Neural cell (in vitro differentiated cells): ENCODE results near the gene DSCAML1.

ENCODE experiments used
- EP300 ChIP-seq: fragments of 450-650 bp; conservative IDR thresholded peaks from 2 replicates; pipeline ENCODE4 v1.6.1; 2014; ENCODE audit warnings: antibody characterized with exemption, mild to moderate bottlenecking, moderate library complexity; ENCODE audit not compliant: poor library complexity, severe bottlenecking
- EZH2 ChIP-seq: fragments of 200-600, 300-800 bp; shearing (Covaris generic), sonication (generic); IDR thresholded peaks from 2 replicates; pipeline ENCODE4 v1.6.1; 2014; ENCODE audit warnings: antibody characterized with exemption, low read length, borderline replicate concordance, mild to moderate bottlenecking; ENCODE audit not compliant: insufficient read depth, poor library complexity, severe bottlenecking
- POLR2AphosphoS5 ChIP-seq: IDR thresholded peaks from 2 replicates; pipeline ENCODE4 v1.6.1; 2012
- RAD21 ChIP-seq: fragments of 450-650 bp; conservative IDR thresholded peaks from 2 replicates; pipeline ENCODE4 v1.6.1; 2014; ENCODE audit warnings: antibody characterized with exemption, mild to moderate bottlenecking, moderate library complexity
- SMC3 ChIP-seq: fragments of 450-650 bp; conservative IDR thresholded peaks from 2 replicates; pipeline ENCODE4 v1.6.1; 2014; ENCODE audit warnings: antibody characterized with exemption, mild to moderate bottlenecking, moderate library complexity; ENCODE audit not compliant: poor library complexity
- TAF1 ChIP-seq: IDR thresholded peaks from 2 replicates; pipeline ENCODE4 v1.6.1; 2012; ENCODE audit warnings: low read depth
- TF ChIP-seq, protein P1 (sequence below): fragments of 450-650 bp; IDR thresholded peaks from 2 replicates; pipeline ENCODE4 v1.5.1; 2014; ENCODE audit warnings: antibody characterized with exemption, mild to moderate bottlenecking, moderate library complexity; ENCODE audit not compliant: poor library complexity, severe bottlenecking

DNA sequence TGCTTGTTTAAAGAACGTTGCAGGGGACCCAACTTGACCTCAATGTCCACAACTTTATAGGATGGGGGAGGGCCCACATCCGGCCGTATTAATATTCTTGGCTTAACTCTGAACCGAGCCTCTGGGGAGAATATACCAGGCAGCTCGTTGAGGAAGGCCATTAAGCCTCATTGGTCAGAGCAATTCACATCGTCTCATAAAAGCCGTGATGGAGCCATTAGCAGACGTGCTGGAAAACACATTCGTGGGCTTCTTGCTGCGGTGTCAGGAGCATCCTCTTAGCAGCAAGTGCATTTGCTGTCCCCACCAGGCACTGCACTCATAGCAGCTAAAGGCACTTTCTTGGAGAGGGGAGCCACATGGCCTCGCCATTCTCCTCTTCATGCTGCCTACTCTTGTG is 14.9 kb downstream of the DSCAML1 start:
- TF ChIP-seq, protein P1, sequence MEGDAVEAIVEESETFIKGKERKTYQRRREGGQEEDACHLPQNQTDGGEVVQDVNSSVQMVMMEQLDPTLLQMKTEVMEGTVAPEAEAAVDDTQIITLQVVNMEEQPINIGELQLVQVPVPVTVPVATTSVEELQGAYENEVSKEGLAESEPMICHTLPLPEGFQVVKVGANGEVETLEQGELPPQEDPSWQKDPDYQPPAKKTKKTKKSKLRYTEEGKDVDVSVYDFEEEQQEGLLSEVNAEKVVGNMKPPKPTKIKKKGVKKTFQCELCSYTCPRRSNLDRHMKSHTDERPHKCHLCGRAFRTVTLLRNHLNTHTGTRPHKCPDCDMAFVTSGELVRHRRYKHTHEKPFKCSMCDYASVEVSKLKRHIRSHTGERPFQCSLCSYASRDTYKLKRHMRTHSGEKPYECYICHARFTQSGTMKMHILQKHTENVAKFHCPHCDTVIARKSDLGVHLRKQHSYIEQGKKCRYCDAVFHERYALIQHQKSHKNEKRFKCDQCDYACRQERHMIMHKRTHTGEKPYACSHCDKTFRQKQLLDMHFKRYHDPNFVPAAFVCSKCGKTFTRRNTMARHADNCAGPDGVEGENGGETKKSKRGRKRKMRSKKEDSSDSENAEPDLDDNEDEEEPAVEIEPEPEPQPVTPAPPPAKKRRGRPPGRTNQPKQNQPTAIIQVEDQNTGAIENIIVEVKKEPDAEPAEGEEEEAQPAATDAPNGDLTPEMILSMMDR, result no peak
- no peak for TF ChIP-seq TAF1
- TF ChIP-seq EZH2, result no peak
- TF ChIP-seq POLR2AphosphoS5, result peak; percentile 24
- no peak for TF ChIP-seq RAD21
- TF ChIP-seq SMC3, result no peak
- no peak for TF ChIP-seq EP300
